Hepatocyte (in vitro differentiated cells): ENCODE results near the gene METTL14.

ENCODE experiments used
- CTCF ChIP-seq: fragments of 200-600 bp; sonication (generic); IDR thresholded peaks from 2 replicates; pipeline ENCODE4 v1.5.1; 2016; ENCODE audit warnings: antibody characterized with exemption, mild to moderate bottlenecking; ENCODE audit not compliant: poor library complexity
- EZH2phosphoT487 ChIP-seq: fragments of 200-600 bp; sonication (generic); IDR thresholded peaks from one replicate; pipeline ENCODE4 v1.6.1; 2018; ENCODE audit warnings: antibody characterized with exemption, mild to moderate bottlenecking, low read depth, moderate library complexity; ENCODE audit not compliant: unreplicated experiment, severe bottlenecking

GRCh38 chr4:118676128-118676527 is 9.1 kb upstream of the METTL14 start:
- no peak for TF ChIP-seq EZH2phosphoT487
- TF ChIP-seq CTCF, result no peak
